SU-DHL-6 (cell line): ENCODE results near the gene KRT75.

Source experiments
- H2AFZ ChIP-seq: fragments of 200-600 bp; sonication (generic); 2 replicates; pipeline ENCODE4 v1.6.1; 2014; ENCODE audit warnings: low read depth, mild to moderate bottlenecking, moderate library complexity, mixed read lengths, antibody characterized with exemption, low read length; ENCODE audit not compliant: severe bottlenecking
- H3F3A ChIP-seq: fragments of 200-600 bp; shearing (Covaris generic); 2 replicates; pipeline ENCODE4 v1.6.0; 2016; ENCODE audit warnings: antibody characterized with exemption, mild to moderate bottlenecking; ENCODE audit not compliant: insufficient read depth
- H3K27ac ChIP-seq: fragments of 200-600 bp; sonication (generic); 2 replicates; pipeline ENCODE4 v1.5.1; 2016; ENCODE audit warnings: low read depth, mild to moderate bottlenecking, low read length, moderate library complexity, mixed read lengths
- H3K27me3 ChIP-seq: fragments of 200-600 bp; sonication (generic), shearing (Covaris generic); 2 replicates; pipeline ENCODE4 v1.6.0; 2014; ENCODE audit warnings: mild to moderate bottlenecking, low read length
- H3K36me3 ChIP-seq: fragments of 200-600 bp; sonication (generic); 2 replicates; pipeline ENCODE4 v1.6.1; 2014; ENCODE audit warnings: mild to moderate bottlenecking, low read length, mixed read lengths
- H3K4me2 ChIP-seq: fragments of 300-600, 200-600 bp; shearing (Covaris generic), sonication (generic); 2 replicates; pipeline ENCODE4 v1.6.0; 2014; ENCODE audit warnings: low read length, low read depth, mild to moderate bottlenecking; ENCODE audit not compliant: poor library complexity, severe bottlenecking
- H3K4me3 ChIP-seq: fragments of 200-600 bp; sonication (generic); 2 replicates; pipeline ENCODE4 v1.5.1; 2014; ENCODE audit warnings: antibody characterized with exemption, low read length, mild to moderate bottlenecking, mixed read lengths; ENCODE audit not compliant: insufficient read depth, poor library complexity, severe bottlenecking
- H3K79me2 ChIP-seq: fragments of 200-600 bp; sonication (generic); 2 replicates; pipeline ENCODE4 v1.6.1; 2014; ENCODE audit warnings: mild to moderate bottlenecking, low read length, moderate library complexity; ENCODE audit not compliant: insufficient read depth
- H3K9ac ChIP-seq: fragments of 200-600 bp; sonication (generic); 2 replicates; pipeline ENCODE4 v1.7.0; 2014; ENCODE audit warnings: mild to moderate bottlenecking, low read length
- H3K9me2 ChIP-seq: fragments of 200-600 bp; sonication (generic); replicated peaks from 2 replicates; pipeline ENCODE4 v1.6.1; 2014; ENCODE audit warnings: low read length; ENCODE audit not compliant: insufficient read depth
- H3K9me3 ChIP-seq: fragments of 200-600 bp; sonication (generic); 2 replicates; pipeline ENCODE4 v1.6.1; 2014; ENCODE audit warnings: low read length, mixed read lengths; ENCODE audit not compliant: insufficient read depth
- H4K20me1 ChIP-seq: fragments of 200-600 bp; sonication (generic); 2 replicates; pipeline ENCODE4 v1.6.1; 2014; ENCODE audit warnings: low read depth, mild to moderate bottlenecking, antibody characterized with exemption, low read length, moderate library complexity, mixed read lengths
- CTCF ChIP-seq: fragments of 200-600 bp; sonication (generic); IDR thresholded peaks from one replicate; pipeline ENCODE4 v1.5.1; 2017; ENCODE audit warnings: antibody characterized with exemption, mild to moderate bottlenecking, low read length, moderate library complexity; ENCODE audit not compliant: insufficient read depth, poor library complexity, severe bottlenecking
- EZH2phosphoT487 ChIP-seq: fragments of 200-600 bp; sonication (generic), shearing (Covaris generic); conservative IDR thresholded peaks from 2 replicates; pipeline ENCODE4 v1.6.1; 2018; ENCODE audit warnings: mild to moderate bottlenecking, antibody characterized with exemption, low read length, moderate library complexity, mixed read lengths

Gene KRT75

GRCh38 chr12:52379536-52379935 is 54.6 kb downstream of the KRT75 start:
- no peaks in the 10 kb centered on the region for H3K79me2 ChIP-seq
- no peaks in the 10 kb centered on the region for H3K36me3 ChIP-seq
- no peaks in the 10 kb centered on the region for H3K9me2 ChIP-seq
- no peaks in the 10 kb centered on the region for H3K27me3 ChIP-seq
- no peaks in the 10 kb centered on the region for H4K20me1 ChIP-seq
- no peak overlapping the region for H3K9ac ChIP-seq
- H3F3A ChIP-seq: no peaks in the 10 kb centered on the region
- no peaks in the 10 kb centered on the region for H3K9me3 ChIP-seq
- H3K4me3 ChIP-seq: no peak overlapping the region
- H3K4me2 ChIP-seq: no peak overlapping the region
- H3K27ac ChIP-seq: no peak overlapping the region
- TF ChIP-seq CTCF: no peak
- TF ChIP-seq EZH2phosphoT487: no peak
- H2AFZ ChIP-seq: no peak overlapping the region

GRCh38 chr12:52378091-52378490 is 56.1 kb downstream of the KRT75 start:
- H3K27ac ChIP-seq: no peak overlapping the region
- H2AFZ ChIP-seq: no peak overlapping the region
- H3K9ac ChIP-seq: no peak overlapping the region
- no peaks in the 10 kb centered on the region for H3K9me2 ChIP-seq
- H4K20me1 ChIP-seq: no peaks in the 10 kb centered on the region
- H3K9me3 ChIP-seq: no peaks in the 10 kb centered on the region
- no peaks in the 10 kb centered on the region for H3K36me3 ChIP-seq
- no peaks in the 10 kb centered on the region for H3K27me3 ChIP-seq
- no peak overlapping the region for H3K4me2 ChIP-seq
- H3K79me2 ChIP-seq: no peaks in the 10 kb centered on the region
- TF ChIP-seq CTCF: no peak
- no peak for TF ChIP-seq EZH2phosphoT487
- no peak overlapping the region for H3K4me3 ChIP-seq
- H3F3A ChIP-seq: no peaks in the 10 kb centered on the region

- Histone ChIP-seq H3K27ac (no peak overlapping the region), H3K4me3 (no peak overlapping the region), H3K79me2 (no peaks in the 10 kb centered on the region), H3K9me2 (no peaks in the 10 kb centered on the region), H3K4me2 (no peak overlapping the region), H2AFZ (no peak overlapping the region), H3K9ac (no peak overlapping the region), H4K20me1 (no peaks in the 10 kb centered on the region), H3K36me3 (no peaks in the 10 kb centered on the region), H3K27me3 (no peaks in the 10 kb centered on the region), H3F3A (no peaks in the 10 kb centered on the region), H3K9me3 (no peaks in the 10 kb centered on the region)
- TF ChIP-seq CTCF: no peak
- no peak for TF ChIP-seq EZH2phosphoT487
Observed at GRCh38 chr12:52377266-52377665, 56.9 kb downstream of the KRT75 start.
